ENCODE results near the gene LDB2. TPM values are rescaled to one million over a fixed set of nuclear protein-coding genes. Genes with fewer than 3 reads are reported as not detected.

LDB2 gene
- total RNA-seq, 1 experiment from 2014 or later: not detected

DNA sequence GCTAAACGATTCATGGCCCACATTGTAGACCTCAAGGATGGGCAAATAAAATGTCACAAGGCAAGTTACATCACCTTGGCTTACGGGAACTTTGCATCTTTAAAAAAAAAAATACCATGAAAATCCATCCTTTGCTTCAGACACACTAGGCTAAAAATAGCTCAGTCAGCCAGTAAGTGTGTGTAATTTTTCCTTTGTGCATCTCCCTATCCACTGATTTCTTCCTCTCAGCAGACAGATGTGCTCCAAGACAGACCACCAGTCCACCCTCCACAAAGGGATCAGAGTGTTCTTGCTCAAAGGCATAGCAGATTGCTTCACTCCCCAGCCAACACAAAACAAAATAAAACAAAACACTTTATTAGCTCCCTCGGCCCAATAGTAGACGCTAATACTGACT is 14.6 kb downstream of the LDB2 start:
- POLR2A ChIA-PET (ENCODE audit: unreplicated experiment): no interaction called here
- Histone ChIP-seq H3K9ac (ENCODE audit: low read length) (no peak overlapping the region), H3K27me3 (ENCODE audit: low read length) (peaks cover 19% of the 10 kb centered on the region), H3K79me2 (ENCODE audit: low read length) (no peaks in the 10 kb centered on the region), H3K9me3 (ENCODE audit: low read length) (no peaks in the 10 kb centered on the region), H3K4me1 (ENCODE audit: insufficient read depth, low read length) (no peaks in the 10 kb centered on the region), H4K20me1 (ENCODE audit: low read length) (no peaks in the 10 kb centered on the region), H3K36me3 (ENCODE audit: low read depth, low read length) (no peaks in the 10 kb centered on the region), H3K9me2 (replicated peaks; ENCODE audit: low read length) (no peaks in the 10 kb centered on the region), H3K4me3 (ENCODE audit: low read length) (no peak overlapping the region), H3K27ac (ENCODE audit: low read length) (no peak overlapping the region), H3K4me2 (ENCODE audit: low read length) (no peak overlapping the region), H3F3A (ENCODE audit: low read length, unreplicated experiment) (no peaks in the 10 kb centered on the region), H2AFZ (ENCODE audit: low read length) (no peak overlapping the region)
- CTCF ChIA-PET: no interaction called here
- ATAC-seq (no peak), DNase-seq (no peak)
- no peak for TF ChIP-seq EZH2phosphoT487 (IDR thresholded peaks at IDR 0.05; ENCODE audit: borderline replicate concordance, low read length)
- no peak for TF ChIP-seq EZH2 (IDR thresholded peaks at IDR 0.05; ENCODE audit: low read length, unreplicated experiment)
- TF ChIP-seq, protein P1, sequence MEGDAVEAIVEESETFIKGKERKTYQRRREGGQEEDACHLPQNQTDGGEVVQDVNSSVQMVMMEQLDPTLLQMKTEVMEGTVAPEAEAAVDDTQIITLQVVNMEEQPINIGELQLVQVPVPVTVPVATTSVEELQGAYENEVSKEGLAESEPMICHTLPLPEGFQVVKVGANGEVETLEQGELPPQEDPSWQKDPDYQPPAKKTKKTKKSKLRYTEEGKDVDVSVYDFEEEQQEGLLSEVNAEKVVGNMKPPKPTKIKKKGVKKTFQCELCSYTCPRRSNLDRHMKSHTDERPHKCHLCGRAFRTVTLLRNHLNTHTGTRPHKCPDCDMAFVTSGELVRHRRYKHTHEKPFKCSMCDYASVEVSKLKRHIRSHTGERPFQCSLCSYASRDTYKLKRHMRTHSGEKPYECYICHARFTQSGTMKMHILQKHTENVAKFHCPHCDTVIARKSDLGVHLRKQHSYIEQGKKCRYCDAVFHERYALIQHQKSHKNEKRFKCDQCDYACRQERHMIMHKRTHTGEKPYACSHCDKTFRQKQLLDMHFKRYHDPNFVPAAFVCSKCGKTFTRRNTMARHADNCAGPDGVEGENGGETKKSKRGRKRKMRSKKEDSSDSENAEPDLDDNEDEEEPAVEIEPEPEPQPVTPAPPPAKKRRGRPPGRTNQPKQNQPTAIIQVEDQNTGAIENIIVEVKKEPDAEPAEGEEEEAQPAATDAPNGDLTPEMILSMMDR (conservative IDR thresholded peaks at IDR 0.05; ENCODE audit: low read depth, low read length): no peak
- BruUV-seq (replicated peaks): no TSS peak
- intact Hi-C loops (cut with micrococcal nuclease): no loop called here

GRCh38 chr4:16881151-16881884 is 17.1 kb downstream of the LDB2 start:
- Histone ChIP-seq H3K4me1 (ENCODE audit: insufficient read depth, low read length) (no peaks in the 10 kb centered on the region), H3K9me3 (ENCODE audit: low read length) (no peaks in the 10 kb centered on the region), H3K79me2 (ENCODE audit: low read length) (no peaks in the 10 kb centered on the region), H2AFZ (ENCODE audit: low read length) (no peak overlapping the region), H3K4me3 (ENCODE audit: low read length) (no peak overlapping the region), H3K4me2 (ENCODE audit: low read length) (no peak overlapping the region), H3F3A (ENCODE audit: low read length, unreplicated experiment) (no peaks in the 10 kb centered on the region), H4K20me1 (ENCODE audit: low read length) (no peaks in the 10 kb centered on the region), H3K9me2 (replicated peaks; ENCODE audit: low read length) (no peaks in the 10 kb centered on the region), H3K9ac (ENCODE audit: low read length) (no peak overlapping the region), H3K27ac (ENCODE audit: low read length) (no peak overlapping the region), H3K27me3 (ENCODE audit: low read length) (peaks cover 13% of the 10 kb centered on the region), H3K36me3 (ENCODE audit: low read depth, low read length) (no peaks in the 10 kb centered on the region)
- CTCF ChIA-PET: no interaction called here
- POLR2A ChIA-PET (ENCODE audit: unreplicated experiment): no interaction called here
- intact Hi-C loops (cut with micrococcal nuclease): no loop called here
- DNase-seq: no peak
- TF ChIP-seq, protein P1 (conservative IDR thresholded peaks at IDR 0.05; ENCODE audit: low read depth, low read length): no peak
- no peak for TF ChIP-seq EZH2phosphoT487 (IDR thresholded peaks at IDR 0.05; ENCODE audit: borderline replicate concordance, low read length)
- no peak for TF ChIP-seq EZH2 (IDR thresholded peaks at IDR 0.05; ENCODE audit: low read length, unreplicated experiment)
- no TSS peak for BruUV-seq (replicated peaks)
- no peak for ATAC-seq

GRCh38 chr4:16875487-16875886 is 23.0 kb downstream of the LDB2 start:
- no peak overlapping the region for H3K4me2 ChIP-seq (ENCODE audit: low read length)
- BruUV-seq (replicated peaks): no TSS peak
- H3K36me3 ChIP-seq (ENCODE audit: low read depth, low read length): no peaks in the 10 kb centered on the region
- H3K79me2 ChIP-seq (ENCODE audit: low read length): no peaks in the 10 kb centered on the region
- H3K27ac ChIP-seq (ENCODE audit: low read length): no peak overlapping the region
- ATAC-seq: no peak
- CTCF ChIA-PET: no interaction called here
- no peak overlapping the region for H3K9ac ChIP-seq (ENCODE audit: low read length)
- no peaks in the 10 kb centered on the region for H3K9me2 ChIP-seq (replicated peaks; ENCODE audit: low read length)
- H3K27me3 ChIP-seq (ENCODE audit: low read length): peaks cover 10% of the 10 kb centered on the region; the same call in 1 of the 2 replicates
- no peaks in the 10 kb centered on the region for H3F3A ChIP-seq (ENCODE audit: low read length, unreplicated experiment)
- POLR2A ChIA-PET (ENCODE audit: unreplicated experiment): no interaction called here
- H2AFZ ChIP-seq (ENCODE audit: low read length): no peak overlapping the region
- H3K4me1 ChIP-seq (ENCODE audit: insufficient read depth, low read length): no peaks in the 10 kb centered on the region
- intact Hi-C loops (cut with micrococcal nuclease): no loop called here
- H3K4me3 ChIP-seq (ENCODE audit: low read length): no peak overlapping the region
- H4K20me1 ChIP-seq (ENCODE audit: low read length): no peaks in the 10 kb centered on the region
- no peak for DNase-seq
- TF ChIP-seq EZH2phosphoT487 (IDR thresholded peaks at IDR 0.05; ENCODE audit: borderline replicate concordance, low read length): no peak
- TF ChIP-seq, protein P1 (conservative IDR thresholded peaks at IDR 0.05; ENCODE audit: low read depth, low read length): no peak
- TF ChIP-seq EZH2 (IDR thresholded peaks at IDR 0.05; ENCODE audit: low read length, unreplicated experiment): no peak
- H3K9me3 ChIP-seq (ENCODE audit: low read length): no peaks in the 10 kb centered on the region

All from PC-3 (cell line).